ENCODE results near the gene MATN1. TPM values are rescaled to one million over a fixed set of nuclear protein-coding genes. Genes with fewer than 3 reads are reported as not detected.

The MATN1 gene
- polyA plus RNA-seq, 1 donor (not counting 4 experiments of a cell fraction or from before 2014, with no cell fraction given) = 0.05 TPM

- no peak for TF ChIP-seq CTCF (optimal IDR thresholded peaks at IDR 0.05 in 1 of 3, IDR thresholded peaks at IDR 0.05 in 1 of 3, conservative IDR thresholded peaks at IDR 0.05 in 1 of 3; ENCODE audit: extremely low read depth in 1 of 3, insufficient read depth in 2 of 3, low read length in 3 of 3)
- TF ChIP-seq EZH2 (IDR thresholded peaks at IDR 0.05; ENCODE audit: low read length) = no peak
- Histone ChIP-seq H2AFZ (ENCODE audit: control insufficient read depth, low read length) (no peak overlapping the region), H3K27ac (ENCODE audit: control insufficient read depth, insufficient read depth, low read length) (no peak overlapping the region), H3K79me2 (ENCODE audit: control insufficient read depth, insufficient read depth, low read length) (no peaks in the 10 kb centered on the region), H3K4me2 (ENCODE audit: control insufficient read depth, extremely low read depth, insufficient read depth, low read depth, low read length) (peak overlapping the region; percentile 24), H3K27me3 (ENCODE audit: control insufficient read depth, extremely low read depth, insufficient read depth, low read length) (peaks cover 10% of the 10 kb centered on the region), H3K36me3 (ENCODE audit: control insufficient read depth in 2 of 2, extremely low read depth in 1 of 2, insufficient read depth in 2 of 2, low read length in 2 of 2) (no peaks in the 10 kb centered on the region), H3K4me3 (ENCODE audit: control insufficient read depth in 2 of 3, extremely low read depth in 1 of 3, insufficient read depth in 2 of 3, low read depth in 1 of 3, low read length in 3 of 3) (no peak overlapping the region), H4K20me1 (ENCODE audit: control insufficient read depth, extremely low read depth, insufficient read depth, low read length) (no peaks in the 10 kb centered on the region), H3K9ac (ENCODE audit: control insufficient read depth, extremely low read depth, insufficient read depth, low read length) (no peak overlapping the region), H3K9me3 (ENCODE audit: control insufficient read depth, low read depth, low read length) (no peaks in the 10 kb centered on the region), H3K9me1 (ENCODE audit: control insufficient read depth, extremely low read depth, insufficient read depth, low read length) (no peaks in the 10 kb centered on the region), H3K4me1 (ENCODE audit: control insufficient read depth, extremely low read depth, insufficient read depth, low read length) (peaks cover 18% of the 10 kb centered on the region)
- FAIRE-seq (peak; percentile 96), DNase-seq (ENCODE audit: low read depth, low spot score) (no peak)
- dilution Hi-C loops (cut with MboI; ENCODE audit: extremely low pct_ligation_motif_present, low sequenced_read_pairs) = no loop called here
Observed at GRCh38 chr1:30756545-30757351, 33.4 kb upstream of the MATN1 start.

- no peak for DNase-seq (ENCODE audit: low read depth, low spot score)
- no peak for TF ChIP-seq EZH2 (IDR thresholded peaks at IDR 0.05; ENCODE audit: low read length)
- Histone ChIP-seq H3K9ac (ENCODE audit: control insufficient read depth, extremely low read depth, insufficient read depth, low read length) (no peak overlapping the region), H3K36me3 (ENCODE audit: control insufficient read depth in 2 of 2, extremely low read depth in 1 of 2, insufficient read depth in 2 of 2, low read length in 2 of 2) (no peaks in the 10 kb centered on the region), H2AFZ (ENCODE audit: control insufficient read depth, low read length) (no peak overlapping the region), H3K79me2 (ENCODE audit: control insufficient read depth, insufficient read depth, low read length) (no peaks in the 10 kb centered on the region), H3K4me1 (ENCODE audit: control insufficient read depth, extremely low read depth, insufficient read depth, low read length) (peaks cover 18% of the 10 kb centered on the region), H3K4me3 (ENCODE audit: control insufficient read depth in 2 of 3, extremely low read depth in 1 of 3, insufficient read depth in 2 of 3, low read depth in 1 of 3, low read length in 3 of 3) (no peak overlapping the region), H3K9me1 (ENCODE audit: control insufficient read depth, extremely low read depth, insufficient read depth, low read length) (no peaks in the 10 kb centered on the region), H4K20me1 (ENCODE audit: control insufficient read depth, extremely low read depth, insufficient read depth, low read length) (no peaks in the 10 kb centered on the region), H3K27me3 (ENCODE audit: control insufficient read depth, extremely low read depth, insufficient read depth, low read length) (peaks cover 8% of the 10 kb centered on the region), H3K9me3 (ENCODE audit: control insufficient read depth, low read depth, low read length) (no peaks in the 10 kb centered on the region), H3K27ac (ENCODE audit: control insufficient read depth, insufficient read depth, low read length) (no peak overlapping the region), H3K4me2 (ENCODE audit: control insufficient read depth, extremely low read depth, insufficient read depth, low read depth, low read length) (peak overlapping the region; percentile 24)
- no peak for FAIRE-seq
- dilution Hi-C loops (cut with MboI; ENCODE audit: extremely low pct_ligation_motif_present, low sequenced_read_pairs) = no loop called here
Observed at GRCh38 chr1:30756206-30756544, 32.8 kb upstream of the MATN1 start.

Measured in keratinocyte (primary cell).